GM19238 (cell line): ENCODE measurements around the gene MAP3K21.

Source experiments
- DNase-seq: peaks from one replicate; pipeline ENCODE4 v3.0.0; 2011; ENCODE audit warnings: low spot score; ENCODE audit not compliant: insufficient read length

MAP3K21 gene

DNA sequence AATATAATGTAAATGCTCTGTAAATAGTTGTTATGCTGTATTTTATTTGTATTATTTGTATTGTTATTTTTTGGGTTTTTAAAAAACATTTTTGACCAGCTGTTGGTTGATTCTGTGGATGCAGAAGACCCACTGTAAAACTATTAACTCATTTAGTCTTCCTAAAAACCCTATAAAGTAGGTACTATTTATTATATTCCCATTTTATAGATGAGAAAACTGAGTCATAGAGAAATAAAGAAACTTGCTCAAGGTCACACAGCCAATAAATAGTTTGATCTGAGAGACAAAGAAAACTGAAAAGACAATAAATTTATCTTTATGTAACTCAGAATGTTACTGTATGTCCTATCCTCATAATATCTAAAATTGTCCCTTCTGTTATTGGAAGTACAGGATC, 1.2 kb upstream of the MAP3K21 start:
- DNase-seq, result no peak

DNA sequence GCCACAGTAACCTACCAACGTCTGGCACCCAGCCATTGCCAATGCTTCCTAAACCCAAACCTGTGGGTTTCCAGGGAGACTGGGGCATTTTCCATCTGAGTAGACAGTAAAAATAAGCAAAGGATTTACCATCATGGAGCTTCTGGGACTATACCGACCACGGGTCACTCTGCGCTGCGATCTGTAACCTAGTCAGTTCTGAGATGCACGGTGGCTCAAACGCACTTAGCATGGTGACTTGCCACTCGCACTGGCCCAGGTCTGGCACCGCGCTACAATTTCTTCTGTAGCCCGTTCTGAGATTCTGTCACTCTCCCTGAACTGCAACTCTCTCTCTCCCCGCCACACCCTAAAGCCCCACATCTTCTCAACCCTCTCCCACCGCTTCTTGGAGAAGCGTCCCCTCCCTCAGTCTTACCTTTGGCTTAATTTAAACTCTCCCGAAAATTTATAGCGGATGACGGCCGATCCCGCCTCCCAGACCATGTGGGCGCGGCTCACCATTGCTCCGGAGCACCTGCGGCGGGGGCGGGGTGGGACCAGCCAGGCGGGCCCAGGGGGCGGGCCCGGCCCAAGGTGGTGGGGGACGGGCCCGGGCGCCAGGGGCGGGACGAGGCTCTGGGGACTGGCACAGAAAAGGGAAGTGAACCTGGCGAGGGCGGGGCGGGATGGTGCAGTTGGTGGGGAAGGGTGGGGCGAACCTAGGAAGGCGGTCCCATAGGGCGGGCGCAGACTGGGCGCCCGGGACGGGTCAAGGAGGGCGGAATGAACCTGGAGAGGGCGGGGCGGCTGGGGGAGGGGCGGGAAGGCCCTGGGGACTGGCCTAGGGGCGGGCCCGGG, 493 bp upstream of the MAP3K21 start:
- DNase-seq, result peak; percentile 73

DNA sequence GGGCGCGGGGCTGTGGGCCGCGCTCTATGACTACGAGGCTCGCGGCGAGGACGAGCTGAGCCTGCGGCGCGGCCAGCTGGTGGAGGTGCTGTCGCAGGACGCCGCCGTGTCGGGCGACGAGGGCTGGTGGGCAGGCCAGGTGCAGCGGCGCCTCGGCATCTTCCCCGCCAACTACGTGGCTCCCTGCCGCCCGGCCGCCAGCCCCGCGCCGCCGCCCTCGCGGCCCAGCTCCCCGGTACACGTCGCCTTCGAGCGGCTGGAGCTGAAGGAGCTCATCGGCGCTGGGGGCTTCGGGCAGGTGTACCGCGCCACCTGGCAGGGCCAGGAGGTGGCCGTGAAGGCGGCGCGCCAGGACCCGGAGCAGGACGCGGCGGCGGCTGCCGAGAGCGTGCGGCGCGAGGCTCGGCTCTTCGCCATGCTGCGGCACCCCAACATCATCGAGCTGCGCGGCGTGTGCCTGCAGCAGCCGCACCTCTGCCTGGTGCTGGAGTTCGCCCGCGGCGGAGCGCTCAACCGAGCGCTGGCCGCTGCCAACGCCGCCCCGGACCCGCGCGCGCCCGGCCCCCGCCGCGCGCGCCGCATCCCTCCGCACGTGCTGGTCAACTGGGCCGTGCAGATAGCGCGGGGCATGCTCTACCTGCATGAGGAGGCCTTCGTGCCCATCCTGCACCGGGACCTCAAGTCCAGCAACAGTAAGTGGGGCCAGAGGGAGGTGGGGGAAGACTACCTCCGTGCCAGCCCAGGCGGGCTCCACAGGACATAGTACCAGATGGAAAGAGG, 808 bp downstream of the MAP3K21 start:
- no peak for DNase-seq

DNA sequence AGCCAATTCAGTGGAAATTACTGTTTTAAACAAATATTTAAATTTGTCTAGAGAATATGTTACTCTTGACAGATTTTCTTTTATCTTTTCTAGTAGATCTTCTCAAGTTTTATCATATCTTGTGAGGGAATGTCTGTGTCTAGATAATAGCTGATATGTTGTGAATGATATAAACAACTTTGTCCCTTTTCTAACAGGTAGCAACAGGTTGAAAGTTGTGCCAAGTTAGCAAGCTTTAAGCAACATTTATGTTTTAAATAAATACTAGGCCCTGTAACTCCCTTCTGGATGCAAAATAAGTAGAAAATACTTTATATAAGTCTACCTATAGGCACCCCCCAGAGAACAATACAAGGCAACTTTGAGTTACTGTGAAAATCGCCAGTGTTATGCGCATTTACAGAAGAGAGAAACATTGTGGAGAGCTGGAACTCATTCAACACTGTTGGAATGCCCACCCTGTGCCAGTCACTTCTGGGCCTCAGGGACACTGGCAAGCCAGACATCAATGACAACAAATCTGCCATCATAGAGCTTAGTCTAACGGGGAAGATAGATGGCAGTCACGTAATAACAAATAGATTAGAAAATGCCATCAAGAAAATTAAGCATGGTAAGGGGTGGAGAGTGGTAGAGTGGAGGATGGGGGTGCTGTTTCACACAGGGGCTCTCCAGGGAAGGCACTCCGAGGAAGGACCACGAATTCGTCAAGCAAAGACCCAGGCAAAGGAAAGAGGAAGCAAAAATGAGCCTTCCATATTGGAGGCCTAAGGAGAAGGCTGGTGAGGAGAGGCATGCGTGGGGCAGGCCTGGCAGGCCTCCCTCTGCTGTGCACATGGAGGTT, 4.4 kb downstream of the MAP3K21 start:
- DNase-seq, result no peak

DNA sequence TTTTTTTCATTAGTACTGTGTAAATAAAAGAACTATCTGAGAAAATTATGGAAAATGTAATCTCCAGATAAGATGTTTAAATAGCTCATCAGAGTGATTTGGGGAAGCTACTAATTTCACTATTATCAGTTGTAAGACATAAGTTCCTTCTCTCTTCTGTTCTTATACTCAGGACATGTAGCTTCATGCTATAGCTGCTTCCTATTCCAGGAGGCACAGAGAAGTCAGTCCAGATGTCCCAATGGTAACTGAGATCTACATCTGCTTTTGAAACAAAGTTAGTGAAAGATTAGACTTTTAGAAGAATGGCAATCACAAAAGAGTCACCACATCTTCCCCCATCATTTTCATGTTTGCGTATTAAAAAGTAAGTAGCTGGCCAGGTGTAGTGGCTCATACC, 5.6 kb downstream of the MAP3K21 start:
- no peak for DNase-seq

DNA sequence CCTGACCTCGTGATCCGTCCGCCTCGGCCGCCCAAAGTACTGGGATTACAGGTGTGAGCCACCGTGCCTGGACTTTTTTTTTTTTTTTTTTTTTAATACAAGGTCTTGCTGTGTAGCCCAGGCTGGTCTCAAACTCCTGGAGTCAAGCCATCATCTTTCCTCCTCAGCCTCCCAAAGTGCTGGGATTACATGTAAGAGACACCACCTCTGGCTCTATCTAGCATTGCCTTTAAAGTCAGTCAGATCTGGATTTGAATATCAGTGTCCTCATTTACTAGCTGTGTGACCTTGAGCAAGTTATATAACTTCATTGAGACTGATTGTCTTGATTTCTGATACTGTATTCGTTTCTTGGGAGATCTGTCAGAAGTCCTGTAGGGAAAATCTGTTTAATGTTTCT, 6.6 kb downstream of the MAP3K21 start:
- no peak for DNase-seq

DNA sequence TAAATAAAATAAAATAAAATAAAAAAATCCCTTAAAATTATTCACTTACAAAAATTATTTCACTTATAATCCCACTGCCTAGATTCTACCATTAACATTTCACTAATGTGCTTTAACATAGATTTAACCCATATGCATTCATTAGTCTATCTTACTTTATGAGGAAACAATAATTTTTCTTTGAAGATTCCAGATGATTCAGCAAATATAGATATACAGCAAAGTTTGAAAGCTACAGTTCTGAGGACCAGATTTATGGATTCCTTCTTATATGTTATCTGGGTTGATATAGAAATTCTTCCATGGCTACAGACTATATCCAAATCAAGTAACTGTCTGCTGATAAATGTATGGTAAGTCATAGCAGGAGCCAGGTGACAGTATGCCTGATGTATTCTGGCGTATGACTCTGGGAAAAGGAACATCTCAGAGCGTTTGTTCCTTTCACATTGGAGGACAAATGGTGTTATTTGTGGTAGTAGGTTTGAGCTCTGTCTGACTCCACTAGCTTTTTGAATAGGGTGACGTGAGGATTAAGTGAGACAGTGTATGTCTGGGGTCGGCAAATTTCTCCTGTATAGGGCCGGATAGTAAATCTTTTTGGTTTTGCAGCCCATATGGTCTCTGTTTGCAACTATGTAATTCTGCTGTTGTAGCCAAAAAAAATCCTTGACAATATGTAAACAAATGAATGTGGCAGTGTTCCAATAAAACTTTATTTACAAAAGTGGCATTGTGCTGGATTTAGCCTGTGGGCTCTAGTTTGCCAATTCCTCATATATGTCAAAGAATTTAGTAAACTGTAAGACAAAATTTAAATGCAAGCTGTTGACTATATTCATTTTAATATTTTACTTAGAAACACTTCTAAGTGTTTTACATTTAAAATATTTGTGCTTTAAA, 9.3 kb downstream of the MAP3K21 start:
- no peak for DNase-seq

DNA sequence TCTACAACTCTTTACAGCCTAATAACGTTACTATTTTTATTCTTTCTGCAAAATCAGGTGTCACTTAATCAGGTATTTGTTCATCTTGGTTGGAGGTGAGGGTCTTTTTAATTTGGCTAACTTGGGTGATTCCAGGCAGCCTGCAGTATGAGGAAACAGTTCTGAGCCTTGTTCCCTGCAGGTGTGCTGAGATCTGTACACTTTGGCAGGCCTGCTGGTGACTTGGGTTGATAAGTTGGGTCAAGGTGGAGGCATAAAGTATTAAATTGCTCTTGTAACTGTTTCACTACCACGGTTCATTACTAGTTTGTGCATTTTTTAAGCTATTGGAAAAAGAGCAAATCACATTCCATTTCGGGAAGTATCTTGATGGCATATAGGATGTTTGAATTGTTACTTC, 10.0 kb downstream of the MAP3K21 start:
- DNase-seq, result no peak

DNA sequence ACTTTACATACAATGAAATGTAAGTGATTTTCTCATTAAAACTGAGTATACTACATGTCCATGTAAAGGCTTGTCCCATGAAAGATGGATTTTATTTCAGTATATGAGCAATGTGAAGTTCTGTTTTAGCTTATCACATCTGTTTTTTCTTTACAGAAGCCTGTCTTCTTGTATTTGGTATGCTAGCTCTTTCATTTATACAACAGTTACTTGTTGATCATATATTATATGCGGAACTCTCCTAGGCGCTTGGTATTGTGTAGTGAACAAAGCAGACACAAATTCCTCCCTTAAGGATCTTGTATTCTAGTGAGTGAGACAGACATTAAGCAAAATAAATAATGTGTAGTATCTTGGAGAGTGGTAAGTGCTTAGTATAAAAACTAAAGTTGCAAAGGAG, 10.6 kb downstream of the MAP3K21 start:
- DNase-seq, result no peak

DNA sequence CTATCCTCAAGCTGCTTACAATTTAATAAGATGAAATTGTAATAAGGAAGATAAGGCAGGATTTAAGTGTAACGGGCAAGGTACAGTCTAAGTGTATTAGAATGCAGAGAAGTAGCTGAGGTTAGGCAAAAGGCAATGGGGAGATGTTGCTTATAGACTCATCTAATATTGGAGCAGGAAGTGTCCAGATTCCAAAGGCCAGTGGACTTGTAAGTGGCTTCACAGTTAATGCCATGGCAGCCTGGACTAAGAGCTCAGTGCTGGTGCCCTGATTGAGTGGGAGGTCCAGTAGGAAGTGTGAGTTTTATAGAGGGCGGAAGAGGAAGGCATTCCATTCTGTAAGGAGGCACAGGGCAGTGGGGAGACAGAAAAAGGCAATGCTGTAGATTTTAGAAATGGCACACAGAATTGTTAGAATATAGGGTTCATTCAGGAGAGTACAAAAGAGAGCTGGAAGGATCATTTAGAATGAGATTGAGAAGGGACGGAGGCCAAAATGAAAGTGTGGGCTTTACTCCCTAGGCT, 12.6 kb downstream of the MAP3K21 start:
- DNase-seq, result no peak

DNA sequence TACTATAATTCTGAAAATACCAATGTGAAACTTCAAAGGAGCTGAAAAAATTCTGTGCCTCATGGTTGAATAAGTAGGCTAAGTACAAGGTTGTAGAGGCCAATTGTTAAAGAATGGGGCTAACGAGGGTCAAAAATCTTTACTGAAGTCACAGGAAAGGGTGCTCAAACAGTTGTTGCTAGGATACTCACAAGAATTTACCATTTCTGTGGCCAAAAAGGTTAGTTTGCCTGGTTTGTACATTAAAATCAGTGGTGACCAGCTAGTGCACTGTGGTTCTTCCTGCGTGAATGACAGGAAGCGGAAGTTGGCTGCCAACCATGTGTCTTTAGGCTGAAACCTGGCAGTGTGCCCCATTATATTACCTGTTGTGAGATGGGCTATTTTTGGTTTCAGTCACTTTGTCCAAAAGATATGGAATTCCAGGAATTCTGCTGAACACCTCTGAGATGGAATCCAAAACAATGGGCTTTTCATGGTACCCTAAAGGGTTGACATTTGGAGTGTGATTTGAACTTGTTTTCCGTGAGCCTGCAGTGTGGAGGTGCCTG, 13.5 kb downstream of the MAP3K21 start:
- DNase-seq, result no peak

DNA sequence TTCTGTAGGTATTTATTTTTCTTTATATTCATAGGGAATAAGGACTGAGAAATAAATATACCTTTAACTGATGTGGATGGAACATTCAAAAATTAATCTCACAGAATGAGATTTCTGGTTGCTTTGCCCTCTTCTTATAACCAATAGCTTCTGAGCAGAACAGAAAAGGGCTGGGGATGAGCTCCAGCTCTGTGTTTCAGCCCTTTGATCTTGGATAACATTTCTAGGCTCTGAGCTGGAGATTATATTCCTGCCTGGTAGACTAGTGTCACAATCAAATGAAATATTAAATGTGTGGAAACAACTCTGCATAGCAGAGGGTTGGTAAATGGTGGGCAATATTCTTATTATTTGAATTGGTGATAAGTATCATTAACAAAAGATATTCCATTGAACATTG, 14.6 kb downstream of the MAP3K21 start:
- DNase-seq, result no peak

DNA sequence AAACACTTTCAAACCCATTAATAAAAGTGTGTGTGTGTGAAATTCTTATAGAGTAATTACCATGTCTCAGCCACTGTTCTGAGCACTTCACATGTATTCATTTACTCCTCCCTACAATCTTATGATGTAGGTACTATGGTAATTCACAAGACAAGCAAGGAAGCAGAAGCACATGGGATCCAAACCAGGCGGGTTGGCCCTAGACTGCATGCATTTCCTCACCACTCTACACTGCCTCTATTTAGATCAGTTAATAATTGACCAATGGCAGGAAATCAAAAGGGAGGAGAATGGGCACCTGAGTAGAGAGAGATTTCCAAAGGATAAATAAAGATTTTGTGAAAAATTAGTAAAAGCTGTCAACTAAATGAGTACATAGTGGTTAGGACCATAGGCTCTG, 15.7 kb downstream of the MAP3K21 start:
- no peak for DNase-seq

DNA sequence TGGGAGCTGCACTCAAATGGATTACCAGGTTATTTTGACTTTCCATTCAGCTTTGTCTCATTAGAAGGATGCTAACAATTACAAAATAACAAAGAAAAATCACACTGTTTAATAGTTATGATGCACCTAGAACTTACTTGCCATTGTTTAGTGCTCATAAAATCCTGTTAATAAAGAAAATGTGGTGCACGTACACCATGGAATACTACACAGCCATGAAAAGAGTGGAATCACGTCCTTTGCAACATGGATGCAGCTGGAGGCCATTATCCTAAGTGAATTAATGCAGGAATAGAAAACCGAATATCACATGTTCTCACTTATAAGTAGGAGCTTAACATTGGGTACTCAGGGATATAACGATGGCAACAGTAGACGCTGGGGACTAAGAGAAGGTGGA, 19.8 kb downstream of the MAP3K21 start:
- no peak for DNase-seq

DNA sequence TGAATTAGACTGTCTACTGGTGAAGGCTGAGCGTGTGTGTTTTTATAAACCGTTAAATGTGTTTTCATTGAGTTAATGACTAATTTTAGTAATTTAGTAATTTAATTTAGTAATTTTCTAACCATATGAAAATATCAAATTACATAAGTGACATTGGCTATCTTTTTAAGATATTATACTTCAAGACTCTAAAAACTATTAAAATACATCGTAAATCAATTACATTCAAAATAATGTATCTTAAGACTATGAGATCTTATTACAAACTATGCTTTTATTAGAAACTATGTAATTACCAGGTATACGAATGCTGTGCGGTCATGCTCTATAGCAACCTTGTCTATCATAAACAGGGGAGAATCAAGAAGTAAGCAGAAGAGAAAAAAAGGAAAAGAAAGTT, 21.6 kb downstream of the MAP3K21 start:
- DNase-seq, result no peak

DNA sequence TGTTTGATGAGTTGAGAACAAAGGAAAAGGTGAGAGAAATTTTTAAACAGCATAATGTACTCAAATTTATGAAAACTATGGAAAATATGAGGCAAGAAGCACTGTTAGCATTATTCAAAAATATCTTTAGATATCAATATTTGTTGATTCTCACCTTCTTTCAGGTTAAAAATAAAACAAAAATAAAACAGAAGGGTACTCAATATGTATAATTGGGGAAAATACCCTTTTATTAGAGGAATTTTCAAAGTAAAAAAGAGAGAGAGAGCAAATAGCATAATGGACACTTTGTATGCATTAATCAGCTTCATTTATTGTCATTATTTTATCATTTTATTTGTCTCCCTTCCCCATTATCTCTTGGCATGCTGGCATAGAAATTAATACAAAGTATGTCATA, 27.5 kb downstream of the MAP3K21 start:
- no peak for DNase-seq

DNA sequence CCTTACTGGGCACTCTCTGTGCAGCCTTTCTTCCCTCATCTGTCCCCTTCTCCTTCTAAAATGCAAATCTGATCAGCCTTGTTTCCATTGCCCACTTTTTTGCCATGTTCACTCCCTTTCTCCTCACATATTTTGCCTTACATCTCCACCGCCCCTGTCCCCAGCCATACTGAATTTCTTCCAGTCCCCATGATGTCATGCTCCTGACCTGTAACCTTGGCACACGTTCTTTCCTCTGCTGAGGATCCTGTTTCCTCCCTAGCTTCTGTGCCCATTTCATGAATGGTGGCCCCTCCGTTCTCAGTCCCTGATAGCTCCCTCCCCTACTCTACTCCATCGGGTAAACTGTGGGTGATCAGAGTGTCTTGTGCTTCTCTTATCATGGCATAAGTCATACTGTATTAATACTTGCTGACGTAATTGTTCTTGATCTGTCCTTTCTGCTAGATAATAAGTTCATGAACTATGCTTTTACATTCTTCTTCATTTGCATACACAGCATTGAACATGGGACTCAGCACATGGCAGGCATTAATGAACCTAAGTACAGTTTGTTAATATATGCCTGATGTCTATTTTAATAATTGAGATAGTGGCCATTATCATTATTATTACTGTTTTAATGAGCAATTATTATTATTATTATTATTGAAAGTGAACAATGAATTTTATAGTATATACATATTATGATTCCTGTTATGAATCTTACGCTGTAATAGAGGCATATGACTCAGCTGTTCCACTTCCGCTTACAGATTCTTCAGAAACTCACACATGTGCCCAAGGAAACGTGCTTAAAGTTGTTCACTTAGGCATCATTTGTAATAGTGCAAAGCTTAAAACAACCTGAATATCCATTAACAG, 28.5 kb downstream of the MAP3K21 start:
- no peak for DNase-seq

DNA sequence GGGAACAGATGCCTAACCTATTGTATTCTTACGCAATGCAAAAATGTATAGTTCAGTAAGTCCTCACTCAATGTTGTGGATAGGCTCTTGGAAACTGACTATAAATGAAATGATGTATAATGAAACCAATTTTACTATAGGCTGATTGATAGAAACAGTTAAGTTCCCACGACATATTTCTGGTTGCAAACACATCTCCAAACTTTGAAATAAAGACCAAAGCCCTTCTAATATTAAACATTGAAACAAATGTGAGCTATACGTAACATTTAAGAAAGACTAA, 29.1 kb downstream of the MAP3K21 start:
- no peak for DNase-seq

DNA sequence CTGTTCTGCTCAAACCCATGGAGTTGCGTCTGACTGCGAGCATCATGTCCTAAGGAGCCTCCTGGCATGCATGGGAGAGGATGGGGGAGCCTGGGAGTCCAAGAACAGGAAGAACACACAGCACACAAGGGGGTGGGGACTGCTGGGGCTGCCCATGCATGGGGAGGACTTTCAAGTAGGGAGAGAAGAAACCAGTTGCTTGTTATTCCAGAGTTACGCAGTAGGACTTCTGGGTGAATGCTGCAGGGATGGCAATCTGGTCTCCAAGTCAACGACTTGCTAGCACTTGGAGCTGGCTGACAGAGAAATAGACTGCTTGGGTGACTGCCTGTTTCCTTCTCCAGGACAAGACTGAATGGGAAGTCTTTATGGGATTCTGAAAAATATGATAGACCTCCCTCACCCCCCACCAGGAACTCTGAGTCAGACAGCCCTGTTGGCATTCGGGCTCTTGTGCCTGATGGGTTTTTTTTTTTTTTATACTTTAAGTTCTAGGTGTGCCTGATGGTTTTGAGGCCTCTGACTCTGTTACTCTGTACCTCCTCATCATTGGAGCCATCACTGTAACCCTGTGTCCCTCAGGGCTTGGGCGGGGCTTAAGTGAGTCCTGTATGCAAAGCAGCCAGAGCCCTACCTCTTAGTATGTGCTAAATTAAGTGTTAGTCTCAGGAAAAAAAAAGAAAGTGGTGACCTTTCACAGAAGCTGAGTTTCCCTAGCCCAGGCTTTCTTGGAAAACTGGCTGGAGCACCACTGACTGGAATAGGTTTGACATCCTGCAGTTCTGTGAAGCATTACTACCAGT, 30.3 kb downstream of the MAP3K21 start:
- no peak for DNase-seq
